HCT116 (cell line): ENCODE data around the gene CCDC157. TPM values are rescaled to one million over a fixed set of nuclear protein-coding genes. Genes with fewer than 3 reads are reported as not detected.

Experiments
- ATAC-seq: fragments of 200-7000 bp; cut with Tn5 transposase; 2 replicates; pipeline ENCODE4 v1.9.1; 2020; ENCODE audit warnings: mild to moderate bottlenecking, moderate library complexity
- BruUV-seq: library from RNA; stranded (reverse); fragments of 400-500 nt; replicated peaks from 2 replicates; lab custom pipeline; 2021; lab: Mats Ljungman, UMichigan
- CTCF ChIA-PET: fragments of 300-600 bp; sonication (Branson Sonifier 250); formaldehyde crosslinking; loops from one replicate; lab custom pipeline; 2021; ENCODE audit warnings: antibody characterized with exemption; lab: Charles Lee
- POLR2A ChIA-PET: fragments of 300-600, 350-600 bp; sonication (Branson Sonifier 250); formaldehyde crosslinking; loops from one replicate; lab custom pipeline; 2021; ENCODE audit warnings: antibody characterized with exemption; lab: Charles Lee
- RAD21 ChIA-PET, 2 experiments: fragments of 300-600 bp; sonication (Branson Sonifier 250); formaldehyde crosslinking; loops; one replicate each; lab custom pipeline; 2023; ENCODE audit warnings: low total read pairs in 2 of 2; ENCODE audit not compliant: uncharacterized antibody in 2 of 2, unreplicated experiment in 2 of 2, low non-redundant PET in 1 of 2; lab: Charles Lee
- DNase-seq: peaks from one replicate; pipeline ENCODE4 v3.0.0-alpha.2; 2010; ENCODE audit warnings: low read depth, low spot score
- H2AFZ ChIP-seq: fragments of 200-600 bp; shearing (Covaris generic), sonication (generic); 2 replicates; pipeline ENCODE4 v1.6.1; 2017; ENCODE audit warnings: low read depth, mixed run types, mixed read lengths, antibody characterized with exemption, low read length; ENCODE audit not compliant: poor library complexity, severe bottlenecking
- H3K27ac ChIP-seq: 2 replicates; pipeline ENCODE4 v1.5.1; 2012; ENCODE audit warnings: low read depth, low read length
- H3K27me3 ChIP-seq: fragments of 200-600 bp; sonication (generic); 2 replicates; pipeline ENCODE4 v1.6.1; 2016; ENCODE audit warnings: mixed run types, low read length, mixed read lengths; ENCODE audit not compliant: insufficient read depth
- H3K36me3 ChIP-seq, 2 experiments: fragments of 200-500 bp in 1 of 2; fragments of 200-600 bp in 1 of 2; sonication (Bioruptor generic) in 1 of 2; sonication (generic) in 1 of 2; 2 replicates each; pipeline versions ENCODE4 v1.5.1 to v1.6.1; 2014 to 2016; ENCODE audit warnings: low read length in 2 of 2, inconsistent platforms in 1 of 2, mixed read lengths in 1 of 2, mixed run types in 1 of 2; ENCODE audit not compliant: insufficient read depth in 2 of 2, control insufficient read depth in 1 of 2
- H3K4me1 ChIP-seq, 2 experiments: fragments of 200-600 bp in 1 of 2; sonication (generic) in 1 of 2; 2 replicates each; pipeline versions ENCODE4 v1.5.1 to v1.6.1; 2012 to 2017; ENCODE audit warnings: low read length in 2 of 2, inconsistent platforms in 1 of 2, mild to moderate bottlenecking in 1 of 2, mixed read lengths in 1 of 2, mixed run types in 1 of 2, moderate library complexity in 1 of 2; ENCODE audit not compliant: insufficient read depth in 2 of 2, control insufficient read depth in 1 of 2
- H3K4me2 ChIP-seq: fragments of 200-600 bp; sonication (generic); 2 replicates; pipeline ENCODE4 v1.6.1; 2017; ENCODE audit warnings: mixed run types, low read length, mixed read lengths
- H3K4me3 ChIP-seq, 2 experiments: fragments of 200-600 bp in 1 of 2; sonication (generic) in 1 of 2; replicated peaks in 1 of 2; 2 replicates each; pipeline ENCODE4 v1.5.1; 2011 to 2016; ENCODE audit warnings: low read length in 2 of 2, control low read depth in 1 of 2, low read depth in 1 of 2, mild to moderate bottlenecking in 1 of 2, mixed read lengths in 1 of 2, mixed run types in 1 of 2
- H3K79me2 ChIP-seq: fragments of 200-600 bp; sonication (generic); 2 replicates; pipeline ENCODE4 v1.6.1; 2017; ENCODE audit warnings: mild to moderate bottlenecking, mixed run types, low read length, moderate library complexity, mixed read lengths; ENCODE audit not compliant: insufficient read depth
- H3K9ac ChIP-seq: fragments of 200-600 bp; sonication (generic); 2 replicates; pipeline ENCODE4 v1.6.1; 2016; ENCODE audit warnings: low read length, mixed read lengths
- H3K9me2 ChIP-seq: fragments of 200-600 bp; sonication (generic), shearing (Covaris generic); 2 replicates; pipeline ENCODE4 v1.6.1; 2017; ENCODE audit warnings: mixed run types, mild to moderate bottlenecking, moderate library complexity; ENCODE audit not compliant: insufficient read depth
- H3K9me3 ChIP-seq, 2 experiments: fragments of 200-500 bp in 1 of 2; fragments of 200-600 bp in 1 of 2; sonication (Bioruptor generic) in 1 of 2; sonication (generic) in 1 of 2; 2 replicates each; pipeline ENCODE4 v1.6.1; 2014 to 2017; ENCODE audit warnings: low read length in 2 of 2, mixed read lengths in 2 of 2, inconsistent platforms in 1 of 2, low read depth in 1 of 2, mild to moderate bottlenecking in 1 of 2, mixed run types in 1 of 2, moderate library complexity in 1 of 2; ENCODE audit not compliant: control insufficient read depth in 1 of 2, insufficient read depth in 1 of 2
- H4K20me1 ChIP-seq: fragments of 200-600 bp; sonication (generic), shearing (Covaris generic); 2 replicates; pipeline ENCODE4 v1.6.1; 2017; ENCODE audit warnings: mixed run types, mild to moderate bottlenecking, moderate library complexity; ENCODE audit not compliant: insufficient read depth
- CEBPB ChIP-seq: IDR thresholded peaks from 2 replicates; pipeline ENCODE4 v1.6.1; 2012; ENCODE audit warnings: low read depth
- EGR1 ChIP-seq: IDR thresholded peaks from 2 replicates; pipeline ENCODE4 v1.6.1; 2012; ENCODE audit warnings: low read depth
- FOSL1 ChIP-seq: IDR thresholded peaks from 2 replicates; pipeline ENCODE4 v1.6.1; 2012; ENCODE audit warnings: low read depth
- YY1 ChIP-seq: IDR thresholded peaks from 2 replicates; pipeline ENCODE4 v1.6.1; 2011; ENCODE audit warnings: low read length, low read depth, moderate library complexity, mild to moderate bottlenecking; ENCODE audit not compliant: insufficient replicate concordance; ENCODE audit errors: extremely low read depth
- intact Hi-C: fragments of 100-400 bp; cut with micrococcal nuclease; formaldehyde crosslinking; loops from 2 replicates; pipeline ENCODE4 v1.10.0; 2022
- total RNA-seq: library from RNA; stranded (reverse); gene quantifications from one replicate; pipeline ENCODE4 v1.2.1, GENCODE V29; 2021; ENCODE audit not compliant: unreplicated experiment
- TF ChIP-seq, protein P1 (sequence below), 3 experiments: fragments of 200-600 bp in 1 of 3; sonication (generic) in 1 of 3; IDR thresholded peaks in 2 of 3; conservative IDR thresholded peaks in 1 of 3; 2 replicates each; pipeline ENCODE4 v1.5.1; 2012 to 2017; ENCODE audit warnings: low read depth in 2 of 3, low read length in 2 of 3, antibody characterized with exemption in 1 of 3, borderline replicate concordance in 1 of 3, control low read depth in 1 of 3, mild to moderate bottlenecking in 1 of 3, mixed read lengths in 1 of 3, mixed run types in 1 of 3, moderate library complexity in 1 of 3; ENCODE audit not compliant: insufficient read depth in 1 of 3
- TF ChIP-seq, protein P2 (sequence below): IDR thresholded peaks from 2 replicates; pipeline ENCODE4 v1.6.1; 2012

The CCDC157 gene
- total RNA-seq, 1 experiment from 2014 or later: 2.1 TPM

DNA sequence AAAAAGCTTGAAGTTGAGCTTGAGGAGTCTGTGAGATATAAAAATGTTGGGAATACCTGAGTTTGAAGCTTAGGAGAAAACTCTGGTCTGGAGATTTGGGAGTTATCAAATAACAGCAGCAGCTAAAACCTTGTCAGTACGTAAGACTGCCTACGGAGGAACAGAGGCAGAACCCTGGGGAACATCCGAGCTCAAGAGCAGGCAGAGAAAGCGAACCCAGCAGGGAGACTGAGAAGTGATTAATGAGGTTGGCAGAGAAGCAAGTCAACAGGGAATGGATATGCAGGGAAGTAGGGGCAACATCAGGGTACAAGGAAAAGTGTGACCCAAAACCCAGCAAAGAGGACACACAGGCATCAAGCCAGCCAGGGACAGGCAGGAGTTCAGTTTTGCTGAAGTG is 56.2 kb downstream of the CCDC157 start:
- H3K36me3 ChIP-seq: peaks cover 45 to 64% of the 10 kb centered on the region in 2 experiments
- CTCF ChIA-PET: interaction anchor here (1.2 kb wide), 1 partner anchor 73 kb away, joined by 3 read pairs; no protein-coding TSS in a partner anchor
- no TSS peak for BruUV-seq

More for the DNA sequence above, 56.2 kb downstream of the CCDC157 start:
- Histone ChIP-seq H3K9me3 (no peaks in the 10 kb centered on the region), H3K4me3 (no peak overlapping the region), H3K79me2 (no peaks in the 10 kb centered on the region), H3K27ac (no peak overlapping the region), H3K4me1 (peaks cover 6 to 39% of the 10 kb centered on the region in 2 experiments; a peak in 3 of 4 replicates), H3K27me3 (no peaks in the 10 kb centered on the region), H4K20me1 (no peaks in the 10 kb centered on the region), H3K9ac (no peak overlapping the region), H2AFZ (no peak overlapping the region), H3K4me2 (no peak overlapping the region), H3K9me2 (no peaks in the 10 kb centered on the region)
- no peak for ATAC-seq
- ChIA-PET POLR2A (interaction anchor here (1.6 to 3.5 kb wide), 2 partner anchors 10 to 16 kb away, joined by 6 to 23 read pairs; partner anchors contain the start of gene SEC14L2), RAD21 (no interaction called here)
- no peak for DNase-seq
- TF ChIP-seq FOSL1 (no peak), YY1 (no peak), CEBPB (no peak), EGR1 (no peak)
- TF ChIP-seq, protein P1, sequence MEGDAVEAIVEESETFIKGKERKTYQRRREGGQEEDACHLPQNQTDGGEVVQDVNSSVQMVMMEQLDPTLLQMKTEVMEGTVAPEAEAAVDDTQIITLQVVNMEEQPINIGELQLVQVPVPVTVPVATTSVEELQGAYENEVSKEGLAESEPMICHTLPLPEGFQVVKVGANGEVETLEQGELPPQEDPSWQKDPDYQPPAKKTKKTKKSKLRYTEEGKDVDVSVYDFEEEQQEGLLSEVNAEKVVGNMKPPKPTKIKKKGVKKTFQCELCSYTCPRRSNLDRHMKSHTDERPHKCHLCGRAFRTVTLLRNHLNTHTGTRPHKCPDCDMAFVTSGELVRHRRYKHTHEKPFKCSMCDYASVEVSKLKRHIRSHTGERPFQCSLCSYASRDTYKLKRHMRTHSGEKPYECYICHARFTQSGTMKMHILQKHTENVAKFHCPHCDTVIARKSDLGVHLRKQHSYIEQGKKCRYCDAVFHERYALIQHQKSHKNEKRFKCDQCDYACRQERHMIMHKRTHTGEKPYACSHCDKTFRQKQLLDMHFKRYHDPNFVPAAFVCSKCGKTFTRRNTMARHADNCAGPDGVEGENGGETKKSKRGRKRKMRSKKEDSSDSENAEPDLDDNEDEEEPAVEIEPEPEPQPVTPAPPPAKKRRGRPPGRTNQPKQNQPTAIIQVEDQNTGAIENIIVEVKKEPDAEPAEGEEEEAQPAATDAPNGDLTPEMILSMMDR (IDR thresholded peaks at IDR 0.05 in 2 of 3, conservative IDR thresholded peaks at IDR 0.05 in 1 of 3; ENCODE audit: borderline replicate concordance in 1 of 3, insufficient read depth in 1 of 3, low read depth in 2 of 3, low read length in 2 of 3): no peak
- TF ChIP-seq, protein P2, sequence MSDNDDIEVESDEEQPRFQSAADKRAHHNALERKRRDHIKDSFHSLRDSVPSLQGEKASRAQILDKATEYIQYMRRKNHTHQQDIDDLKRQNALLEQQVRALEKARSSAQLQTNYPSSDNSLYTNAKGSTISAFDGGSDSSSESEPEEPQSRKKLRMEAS: no peak
- intact Hi-C loops: no loop called here
